K562 (cell line): ENCODE measurements around the gene MDH2. TPM values are rescaled to one million over a fixed set of nuclear protein-coding genes. Genes with fewer than 3 reads are reported as not detected.

ENCODE experiments used
- DACH1 ChIP-seq: fragments of 450-650 bp; IDR thresholded peaks from 2 replicates; pipeline ENCODE4 v1.6.1; 2018; ENCODE audit not compliant: partially characterized antibody
- MAFF ChIP-seq: IDR thresholded peaks from 2 replicates; pipeline ENCODE4 v1.6.1; 2012; ENCODE audit warnings: low read length, improper control_type of control experiment
- NFIX ChIP-seq: fragments of 250-450 bp; sonication (Bioruptor Pico); IDR thresholded peaks from 2 replicates; pipeline ENCODE4 v1.4.0; 2020; ENCODE audit warnings: low read depth, mild to moderate bottlenecking, moderate library complexity
- NFXL1 ChIP-seq: fragments of 450-650 bp; formaldehyde crosslinking; IDR thresholded peaks from 2 replicates; pipeline ENCODE4 v1.4.0; 2021; ENCODE audit warnings: mild to moderate bottlenecking
- PCBP2 ChIP-seq: fragments of 200-400 bp; formaldehyde crosslinking; IDR thresholded peaks from 2 replicates; pipeline ENCODE4 v1.6.1; 2018; ENCODE audit warnings: low read length, low read depth, mild to moderate bottlenecking, moderate library complexity; ENCODE audit not compliant: poor library complexity, severe bottlenecking
- RBBP5 ChIP-seq: fragments of 200-600 bp; sonication (generic); IDR thresholded peaks from 2 replicates; pipeline ENCODE4 v1.6.1; 2012; ENCODE audit warnings: borderline replicate concordance, mild to moderate bottlenecking, low read length, control low read depth, inconsistent platforms; ENCODE audit not compliant: insufficient read depth, poor library complexity, severe bottlenecking
- RBM25 ChIP-seq: fragments of 200-400 bp; formaldehyde crosslinking; IDR thresholded peaks from 2 replicates; pipeline ENCODE4 v1.6.1; 2018; ENCODE audit warnings: low read length, low read depth, moderate library complexity; ENCODE audit not compliant: severe bottlenecking
- SMARCB1 ChIP-seq: IDR thresholded peaks from 2 replicates; pipeline ENCODE4 v1.6.1; 2011; ENCODE audit warnings: improper control_type of control experiment, low read depth; ENCODE audit not compliant: insufficient read length
- TBP ChIP-seq: optimal IDR thresholded peaks from 2 replicates; pipeline ENCODE3; 2011; ENCODE audit warnings: low read depth, low read length, improper control_type of control experiment
- TFAP4 ChIP-seq: sonication (generic); formaldehyde crosslinking; IDR thresholded peaks from 2 replicates; pipeline ENCODE4 v1.8.0; 2022; ENCODE audit warnings: missing genetic modification reagents, mild to moderate bottlenecking, moderate library complexity, borderline replicate concordance
- ZBTB34 ChIP-seq: fragments of 250-450 bp; sonication (Bioruptor Pico); IDR thresholded peaks from 2 replicates; pipeline ENCODE4 v1.8.0; 2021; ENCODE audit warnings: mild to moderate bottlenecking, moderate library complexity
- ZHX1 ChIP-seq: fragments of 150-350 bp; conservative IDR thresholded peaks from 2 replicates; pipeline ENCODE4 v1.6.1; 2014; ENCODE audit warnings: low read length
- ZNF146 ChIP-seq: IDR thresholded peaks from one replicate; pipeline ENCODE4 v1.6.1; 2018; ENCODE audit warnings: missing compliant biosample characterization; ENCODE audit not compliant: unreplicated experiment
- ZNF3 ChIP-seq: fragments of 250-450 bp; sonication (Bioruptor Pico); IDR thresholded peaks from 2 replicates; pipeline ENCODE4 v1.5.0; 2021; ENCODE audit warnings: mild to moderate bottlenecking, moderate library complexity
- ZNF584 ChIP-seq: fragments of 200-800 bp; sonication (Bioruptor generic); IDR thresholded peaks from 2 replicates; pipeline ENCODE4 v1.6.1; 2016; ENCODE audit warnings: low read depth, mild to moderate bottlenecking, missing genetic modification characterization, missing compliant biosample characterization
- polyA plus RNA-seq, 8 experiments: library from polyadenylated mRNA; depleted of rRNA in 4 of 8; stranded (reverse) in 5 of 8; unstranded in 3 of 8; fragments of >200 nt; fragmentation: Nextera tagmentation in 2 of 8; fragmentation: Illumina TruSeq in 1 of 8; extraction: Ambion mirVana in 2 of 8; extraction: Trizol in 1 of 8; gene quantifications; 2 replicates each; pipeline versions ENCODE4 v1.2.1 to v1.2.3, GENCODE V29; 2011 to 2014; ENCODE audit warnings: inconsistent platforms in 1 of 8, missing spikeins in 1 of 8
- total RNA-seq, 7 experiments: library from RNA; depleted of rRNA in 6 of 7; stranded (reverse); fragments of >200 nt in 6 of 7; fragmentation: Illumina TruSeq in 2 of 7; extraction: Trizol in 2 of 7; gene quantifications; 2 replicates each; pipeline versions ENCODE4 v1.2.1 to v1.2.3, GENCODE V29; 2011 to 2021; ENCODE audit warnings: low replicate concordance in 1 of 7
- TF ChIP-seq, protein P1 (sequence below): fragments of 250-450 bp; sonication (Bioruptor Pico); IDR thresholded peaks from 2 replicates; pipeline ENCODE4 v1.9.0; 2021; ENCODE audit warnings: mild to moderate bottlenecking, inconsistent platforms
- TF ChIP-seq, protein P2 (sequence below): sonication (generic); formaldehyde crosslinking; IDR thresholded peaks from 2 replicates; pipeline ENCODE4 v1.8.0; 2022; ENCODE audit warnings: mild to moderate bottlenecking, low read depth, missing genetic modification reagents

The MDH2 gene
- total and polyA plus RNA-seq, 9 of the 15 experiments (the other 6 are each of a cell fraction or from before 2014, with no cell fraction given), result 106 to 701 (median 242) TPM

DNA sequence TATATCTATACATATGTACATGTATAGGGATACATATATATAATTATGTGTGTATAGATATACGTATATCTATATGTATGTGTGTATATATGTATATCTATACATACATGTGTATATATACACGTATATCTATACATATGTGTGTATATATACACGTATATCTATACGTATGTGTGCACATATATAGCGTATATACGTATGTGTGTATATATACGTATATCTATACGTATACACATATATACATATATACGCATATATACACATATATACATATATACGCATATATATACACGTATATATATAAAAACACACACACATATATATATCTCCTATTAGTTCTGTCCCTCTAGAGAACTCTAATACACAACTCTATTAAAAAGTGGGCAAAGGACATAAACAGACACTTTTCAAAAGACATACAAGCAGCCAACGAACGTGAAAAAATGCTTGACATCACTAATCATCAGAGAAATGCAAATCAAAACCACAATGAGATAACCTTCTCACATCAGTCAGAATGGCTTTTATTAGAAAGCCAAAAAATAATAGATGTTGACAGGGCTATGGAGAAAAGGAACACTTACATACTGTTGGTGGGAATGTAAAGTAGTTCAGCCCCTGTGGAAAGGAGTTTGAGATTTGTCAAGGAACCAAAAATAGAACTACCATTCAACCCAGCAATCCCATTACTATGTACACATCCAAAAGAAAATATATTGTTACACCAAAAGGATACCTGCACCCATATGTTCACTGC lies 31.5 kb upstream of the MDH2 start (continued):
- TF ChIP-seq ZNF146 (CRISPR knock-in tag), result no peak
- TF ChIP-seq TFAP4, result no peak
- no peak for TF ChIP-seq ZBTB34 (CRISPR knock-in tag)
- TF ChIP-seq, protein P1, sequence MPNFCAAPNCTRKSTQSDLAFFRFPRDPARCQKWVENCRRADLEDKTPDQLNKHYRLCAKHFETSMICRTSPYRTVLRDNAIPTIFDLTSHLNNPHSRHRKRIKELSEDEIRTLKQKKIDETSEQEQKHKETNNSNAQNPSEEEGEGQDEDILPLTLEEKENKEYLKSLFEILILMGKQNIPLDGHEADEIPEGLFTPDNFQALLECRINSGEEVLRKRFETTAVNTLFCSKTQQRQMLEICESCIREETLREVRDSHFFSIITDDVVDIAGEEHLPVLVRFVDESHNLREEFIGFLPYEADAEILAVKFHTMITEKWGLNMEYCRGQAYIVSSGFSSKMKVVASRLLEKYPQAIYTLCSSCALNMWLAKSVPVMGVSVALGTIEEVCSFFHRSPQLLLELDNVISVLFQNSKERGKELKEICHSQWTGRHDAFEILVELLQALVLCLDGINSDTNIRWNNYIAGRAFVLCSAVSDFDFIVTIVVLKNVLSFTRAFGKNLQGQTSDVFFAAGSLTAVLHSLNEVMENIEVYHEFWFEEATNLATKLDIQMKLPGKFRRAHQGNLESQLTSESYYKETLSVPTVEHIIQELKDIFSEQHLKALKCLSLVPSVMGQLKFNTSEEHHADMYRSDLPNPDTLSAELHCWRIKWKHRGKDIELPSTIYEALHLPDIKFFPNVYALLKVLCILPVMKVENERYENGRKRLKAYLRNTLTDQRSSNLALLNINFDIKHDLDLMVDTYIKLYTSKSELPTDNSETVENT (CRISPR knock-in tag), result peak; percentile 43; the same call in 1 of the 2 replicates
- no peak for TF ChIP-seq RBBP5
- TF ChIP-seq ZNF584 (CRISPR knock-in tag), result no peak
- no peak for TF ChIP-seq PCBP2
- no peak for TF ChIP-seq RBM25
- TF ChIP-seq SMARCB1, result no peak
- TF ChIP-seq DACH1, result no peak
- no peak for TF ChIP-seq ZHX1
- TF ChIP-seq, protein P2, sequence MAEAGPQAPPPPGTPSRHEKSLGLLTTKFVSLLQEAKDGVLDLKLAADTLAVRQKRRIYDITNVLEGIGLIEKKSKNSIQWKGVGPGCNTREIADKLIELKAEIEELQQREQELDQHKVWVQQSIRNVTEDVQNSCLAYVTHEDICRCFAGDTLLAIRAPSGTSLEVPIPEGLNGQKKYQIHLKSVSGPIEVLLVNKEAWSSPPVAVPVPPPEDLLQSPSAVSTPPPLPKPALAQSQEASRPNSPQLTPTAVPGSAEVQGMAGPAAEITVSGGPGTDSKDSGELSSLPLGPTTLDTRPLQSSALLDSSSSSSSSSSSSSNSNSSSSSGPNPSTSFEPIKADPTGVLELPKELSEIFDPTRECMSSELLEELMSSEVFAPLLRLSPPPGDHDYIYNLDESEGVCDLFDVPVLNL (CRISPR knock-in tag), result no peak
- TF ChIP-seq NFIX (CRISPR knock-in tag), result peak; percentile 94
- TF ChIP-seq NFXL1 (CRISPR knock-in tag), result no peak
- TF ChIP-seq MAFF, result no peak
- TF ChIP-seq ZNF3, result peak; percentile 92
- TF ChIP-seq TBP, result no peak
